ENCODE data around the gene GLYR1. TPM values are rescaled to one million over a fixed set of nuclear protein-coding genes. Genes with fewer than 3 reads are reported as not detected.

GLYR1 gene
- polyA plus RNA-seq, 1 donor from 2014 or later = 78.6 TPM

DNA sequence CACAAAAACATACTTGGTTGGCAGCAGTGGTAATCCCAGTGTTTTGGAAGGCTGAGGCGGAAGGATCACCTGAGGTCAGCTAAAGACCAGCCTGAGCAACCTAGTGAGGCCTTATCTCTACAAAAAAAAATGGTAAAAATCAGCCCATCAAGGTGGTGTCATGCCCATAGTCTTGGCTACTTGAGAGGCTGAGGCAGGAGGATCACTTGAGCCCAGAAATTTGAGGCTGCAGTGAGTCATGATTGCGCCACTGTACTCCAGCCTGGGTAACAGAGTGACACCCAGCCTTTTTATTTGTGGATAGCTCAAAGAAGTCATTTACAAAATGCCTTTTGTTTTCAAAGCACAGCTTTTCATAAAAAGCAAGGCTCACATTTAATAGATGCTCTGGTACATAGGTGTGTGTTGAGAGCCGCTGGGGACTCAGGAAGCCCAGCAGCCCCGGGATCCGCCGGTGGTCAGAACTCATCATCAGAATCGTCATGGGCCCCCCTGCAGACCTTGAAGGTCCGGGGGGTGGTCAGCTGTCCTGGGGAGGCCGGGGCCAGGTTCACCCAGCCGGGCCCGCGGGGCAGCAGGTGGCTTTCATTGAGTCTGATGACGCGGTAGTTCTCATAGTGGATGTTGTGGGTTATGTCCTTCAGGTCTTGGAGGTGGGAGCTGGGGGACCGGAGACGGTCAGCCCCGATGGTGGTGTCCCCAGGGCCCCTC lies 69.6 kb downstream of the GLYR1 start:
- Histone ChIP-seq H3K27ac (ENCODE audit: low read length) (no peak overlapping the region), H3K9ac (ENCODE audit: low read length) (no peak overlapping the region), H3K4me3 (ENCODE audit: low read length) (no peak overlapping the region), H3K9me2 (ENCODE audit: insufficient read depth, low read length) (no peaks in the 10 kb centered on the region), H3K36me3 (ENCODE audit: insufficient read depth, low read length) (no peaks in the 10 kb centered on the region), H3K4me2 (ENCODE audit: low read length) (no peak overlapping the region), H2AFZ (ENCODE audit: low read depth, low read length) (no peak overlapping the region), H3F3A (ENCODE audit: insufficient read depth, low read length, poor library complexity, severe bottlenecking) (no peaks in the 10 kb centered on the region), H3K9me3 (ENCODE audit: low read length) (no peaks in the 10 kb centered on the region), H3K79me2 (replicated peaks; ENCODE audit: insufficient read depth, low read length) (no peaks in the 10 kb centered on the region), H4K20me1 (ENCODE audit: insufficient read depth) (no peaks in the 10 kb centered on the region), H3K27me3 (ENCODE audit: insufficient read depth, low read depth, low read length) (no peaks in the 10 kb centered on the region)
- no peak for TF ChIP-seq TAF1 (IDR thresholded peaks at IDR 0.05; ENCODE audit: low read depth)
- TF ChIP-seq EP300 (conservative IDR thresholded peaks at IDR 0.05; ENCODE audit: poor library complexity, severe bottlenecking) = no peak
- TF ChIP-seq MXI1 (conservative IDR thresholded peaks at IDR 0.05; ENCODE audit: poor library complexity, severe bottlenecking) = no peak
- no peak for TF ChIP-seq POLR2AphosphoS5 (IDR thresholded peaks at IDR 0.05)
- TF ChIP-seq, protein P1, sequence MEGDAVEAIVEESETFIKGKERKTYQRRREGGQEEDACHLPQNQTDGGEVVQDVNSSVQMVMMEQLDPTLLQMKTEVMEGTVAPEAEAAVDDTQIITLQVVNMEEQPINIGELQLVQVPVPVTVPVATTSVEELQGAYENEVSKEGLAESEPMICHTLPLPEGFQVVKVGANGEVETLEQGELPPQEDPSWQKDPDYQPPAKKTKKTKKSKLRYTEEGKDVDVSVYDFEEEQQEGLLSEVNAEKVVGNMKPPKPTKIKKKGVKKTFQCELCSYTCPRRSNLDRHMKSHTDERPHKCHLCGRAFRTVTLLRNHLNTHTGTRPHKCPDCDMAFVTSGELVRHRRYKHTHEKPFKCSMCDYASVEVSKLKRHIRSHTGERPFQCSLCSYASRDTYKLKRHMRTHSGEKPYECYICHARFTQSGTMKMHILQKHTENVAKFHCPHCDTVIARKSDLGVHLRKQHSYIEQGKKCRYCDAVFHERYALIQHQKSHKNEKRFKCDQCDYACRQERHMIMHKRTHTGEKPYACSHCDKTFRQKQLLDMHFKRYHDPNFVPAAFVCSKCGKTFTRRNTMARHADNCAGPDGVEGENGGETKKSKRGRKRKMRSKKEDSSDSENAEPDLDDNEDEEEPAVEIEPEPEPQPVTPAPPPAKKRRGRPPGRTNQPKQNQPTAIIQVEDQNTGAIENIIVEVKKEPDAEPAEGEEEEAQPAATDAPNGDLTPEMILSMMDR (IDR thresholded peaks at IDR 0.05; ENCODE audit: poor library complexity, severe bottlenecking) = no peak
- no peak for TF ChIP-seq SMC3 (conservative IDR thresholded peaks at IDR 0.05; ENCODE audit: poor library complexity)

DNA sequence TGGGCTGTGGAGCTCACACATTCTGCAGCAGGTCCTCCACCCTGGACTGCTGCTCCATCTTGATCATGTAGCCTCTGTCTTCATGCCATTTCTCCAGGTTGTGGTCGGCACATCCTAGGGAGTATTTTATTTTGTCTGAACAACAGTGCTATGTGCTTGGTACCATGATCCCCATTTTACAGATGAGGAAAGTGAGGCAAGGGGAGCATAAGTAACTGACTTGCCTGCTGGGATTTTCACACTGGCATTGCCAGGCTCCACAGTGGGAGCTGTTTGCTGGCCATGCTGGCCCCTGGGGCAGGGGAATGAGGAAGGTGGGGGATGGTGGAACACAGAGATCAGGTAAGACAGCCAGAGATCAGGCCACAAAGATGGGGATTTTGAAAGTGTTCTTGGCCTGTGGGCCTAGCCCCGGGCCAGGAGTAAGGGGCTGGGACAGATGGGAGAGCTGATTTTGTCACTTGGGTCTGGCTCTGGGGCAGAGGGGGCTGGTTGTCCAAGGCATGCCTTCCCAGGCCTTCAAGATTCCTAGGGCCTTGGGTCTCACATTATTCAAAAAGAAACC lies 70.9 kb downstream of the GLYR1 start:
- no peak overlapping the region for H3K9ac ChIP-seq (ENCODE audit: low read length)
- H3K4me2 ChIP-seq (ENCODE audit: low read length) = no peak overlapping the region
- H3K27ac ChIP-seq (ENCODE audit: low read length) = no peak overlapping the region
- no peaks in the 10 kb centered on the region for H3F3A ChIP-seq (ENCODE audit: insufficient read depth, low read length, poor library complexity, severe bottlenecking)
- H4K20me1 ChIP-seq (ENCODE audit: insufficient read depth) = no peaks in the 10 kb centered on the region
- no peaks in the 10 kb centered on the region for H3K27me3 ChIP-seq (ENCODE audit: insufficient read depth, low read depth, low read length)
- no peak overlapping the region for H2AFZ ChIP-seq (ENCODE audit: low read depth, low read length)
- H3K4me3 ChIP-seq (ENCODE audit: low read length) = no peak overlapping the region
- H3K79me2 ChIP-seq (replicated peaks; ENCODE audit: insufficient read depth, low read length) = no peaks in the 10 kb centered on the region
- no peaks in the 10 kb centered on the region for H3K9me3 ChIP-seq (ENCODE audit: low read length)
- TF ChIP-seq MXI1 (conservative IDR thresholded peaks at IDR 0.05; ENCODE audit: poor library complexity, severe bottlenecking) = no peak
- TF ChIP-seq EZH2 (IDR thresholded peaks at IDR 0.05; ENCODE audit: borderline replicate concordance, insufficient read depth, low read length, poor library complexity, severe bottlenecking) = no peak
- no peak for TF ChIP-seq EP300 (conservative IDR thresholded peaks at IDR 0.05; ENCODE audit: poor library complexity, severe bottlenecking)
- TF ChIP-seq, protein P2, sequence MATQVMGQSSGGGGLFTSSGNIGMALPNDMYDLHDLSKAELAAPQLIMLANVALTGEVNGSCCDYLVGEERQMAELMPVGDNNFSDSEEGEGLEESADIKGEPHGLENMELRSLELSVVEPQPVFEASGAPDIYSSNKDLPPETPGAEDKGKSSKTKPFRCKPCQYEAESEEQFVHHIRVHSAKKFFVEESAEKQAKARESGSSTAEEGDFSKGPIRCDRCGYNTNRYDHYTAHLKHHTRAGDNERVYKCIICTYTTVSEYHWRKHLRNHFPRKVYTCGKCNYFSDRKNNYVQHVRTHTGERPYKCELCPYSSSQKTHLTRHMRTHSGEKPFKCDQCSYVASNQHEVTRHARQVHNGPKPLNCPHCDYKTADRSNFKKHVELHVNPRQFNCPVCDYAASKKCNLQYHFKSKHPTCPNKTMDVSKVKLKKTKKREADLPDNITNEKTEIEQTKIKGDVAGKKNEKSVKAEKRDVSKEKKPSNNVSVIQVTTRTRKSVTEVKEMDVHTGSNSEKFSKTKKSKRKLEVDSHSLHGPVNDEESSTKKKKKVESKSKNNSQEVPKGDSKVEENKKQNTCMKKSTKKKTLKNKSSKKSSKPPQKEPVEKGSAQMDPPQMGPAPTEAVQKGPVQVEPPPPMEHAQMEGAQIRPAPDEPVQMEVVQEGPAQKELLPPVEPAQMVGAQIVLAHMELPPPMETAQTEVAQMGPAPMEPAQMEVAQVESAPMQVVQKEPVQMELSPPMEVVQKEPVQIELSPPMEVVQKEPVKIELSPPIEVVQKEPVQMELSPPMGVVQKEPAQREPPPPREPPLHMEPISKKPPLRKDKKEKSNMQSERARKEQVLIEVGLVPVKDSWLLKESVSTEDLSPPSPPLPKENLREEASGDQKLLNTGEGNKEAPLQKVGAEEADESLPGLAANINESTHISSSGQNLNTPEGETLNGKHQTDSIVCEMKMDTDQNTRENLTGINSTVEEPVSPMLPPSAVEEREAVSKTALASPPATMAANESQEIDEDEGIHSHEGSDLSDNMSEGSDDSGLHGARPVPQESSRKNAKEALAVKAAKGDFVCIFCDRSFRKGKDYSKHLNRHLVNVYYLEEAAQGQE (IDR thresholded peaks at IDR 0.05; ENCODE audit: borderline replicate concordance) = no peak
- TF ChIP-seq RAD21 (conservative IDR thresholded peaks at IDR 0.05) = no peak
- TF ChIP-seq SMC3 (conservative IDR thresholded peaks at IDR 0.05; ENCODE audit: poor library complexity) = no peak
- TF ChIP-seq POLR2AphosphoS5 (IDR thresholded peaks at IDR 0.05) = no peak
- TF ChIP-seq, protein P1 (IDR thresholded peaks at IDR 0.05; ENCODE audit: poor library complexity, severe bottlenecking) = no peak
- TF ChIP-seq TAF1 (IDR thresholded peaks at IDR 0.05; ENCODE audit: low read depth) = no peak
- no peaks in the 10 kb centered on the region for H3K36me3 ChIP-seq (ENCODE audit: insufficient read depth, low read length)
- no peaks in the 10 kb centered on the region for H3K9me2 ChIP-seq (ENCODE audit: insufficient read depth, low read length)

Measured in neural cell (in vitro differentiated cells).